Heart left ventricle (tissue), 16 donors: ENCODE measurements around the gene LRRC10B. TPM values are rescaled to one million over a fixed set of nuclear protein-coding genes. Genes with fewer than 3 reads are reported as not detected.

Source experiments
- ATAC-seq, 4 donors: fragments of 200-7000 bp; cut with Tn5 transposase; one replicate each; pipeline ENCODE4 v1.9.1; 2020 to 2022; ENCODE audit warnings: moderate library complexity in 4 of 4, mild to moderate bottlenecking in 3 of 4, moderate number of reproducible peaks in 1 of 4
- DNase-seq, 5 donors: peaks; one replicate each; pipeline ENCODE4 v3.0.0-alpha.2; 2020
- H3K27ac ChIP-seq, 12 donors: fragments of 200-600 bp; sonication (generic) in 4 of 12; one replicate each; pipeline versions ENCODE4 v1.5.0 to v1.8.0; 2016 to 2022; ENCODE audit warnings: mild to moderate bottlenecking in 2 of 12
- H3K27me3 ChIP-seq, 9 donors: fragments of 200-600 bp; sonication (generic) in 2 of 9; one replicate each; pipeline versions ENCODE4 v1.5.1 to v1.8.0; 2016 to 2022; ENCODE audit warnings: mild to moderate bottlenecking in 3 of 9
- H3K36me3 ChIP-seq, 9 donors: fragments of 200-600 bp; sonication (generic) in 2 of 9; one replicate each; pipeline versions ENCODE4 v1.5.0 to v1.8.0; 2018 to 2022; ENCODE audit warnings: mild to moderate bottlenecking in 2 of 9
- H3K4me1 ChIP-seq, 12 donors: fragments of 200-600 bp; sonication (generic) in 4 of 12; one replicate each; pipeline versions ENCODE4 v1.5.0 to v1.8.0; 2016 to 2022; ENCODE audit warnings: mild to moderate bottlenecking in 3 of 12
- H3K4me3 ChIP-seq, 12 donors: fragments of 200-600 bp; sonication (generic) in 4 of 12; one replicate each; pipeline versions ENCODE4 v1.5.0 to v1.8.0; 2017 to 2022; ENCODE audit warnings: mild to moderate bottlenecking in 9 of 12, moderate library complexity in 4 of 12
- H3K9me3 ChIP-seq, 12 donors: fragments of 200-600 bp; sonication (generic) in 4 of 12; one replicate each; pipeline versions ENCODE4 v1.5.0 to v1.8.0; 2016 to 2022; ENCODE audit warnings: mild to moderate bottlenecking in 1 of 12
- POLR2A ChIP-seq, 2 donors: fragments of 450-650 bp; IDR thresholded peaks; one replicate each; pipeline ENCODE4 v1.6.1; 2017; ENCODE audit warnings: antibody characterized with exemption in 2 of 2, mild to moderate bottlenecking in 2 of 2, moderate library complexity in 2 of 2
- WGBS, 4 donors: extraction: QIAGEN DNeasy Blood & Tissue Kit in 2 of 4; methylation state at CpG; one replicate each; pipeline versions ENCODE4 v1.1.5 to v1.1.7; 2013 to 2018; 5-methylcytosine and 5-hydroxymethylcytosine counted together
- intact Hi-C, 10 donors: fragments of 100-400 bp; cut with DNase I; formaldehyde crosslinking; loops; one replicate each; pipeline versions ENCODE4 v1.11.1 to v1.14.2; 2022
- polyA plus RNA-seq, 2 donors: library from polyadenylated mRNA; stranded (reverse); fragments of 200-250 nt; gene quantifications; one replicate each; pipeline ENCODE4 v1.2.3, GENCODE V29; 2013
- total RNA-seq, 9 donors: library from RNA; depleted of rRNA in 2 of 9; stranded (reverse); fragments of >200 nt in 2 of 9; fragmentation: NEBNext Ultra II Directional in 3 of 9; extraction: Animal tissue kit (Norgen Biotek cat#: 25700) in 3 of 9; gene quantifications; one replicate each; pipeline versions ENCODE4 v1.1.0 to v1.2.4, GENCODE V29; 2016 to 2023
- TF ChIP-seq, protein P1 (sequence below), 12 donors: fragments of 200-600 bp; sonication (generic) in 4 of 12; IDR thresholded peaks; one replicate each; pipeline versions ENCODE4 v1.5.0 to v1.8.0; 2018 to 2022; ENCODE audit warnings: antibody characterized with exemption in 12 of 12, mild to moderate bottlenecking in 5 of 12
- donor health status: ischemic (EF 13 %, LVEDD 7.1; RV severe dilation, severe dysfunction).
- donor health status: healthy with polysubstance abuse.
- donor health status: DM: no; HTN: yes; CAD: no.
- donor health status: DM: no; HTN: no; CAD: no.
- donor health status: ischemic (EF 25% LVEDD 6.9; RV normal size, moderate dysfunction).
- donor health status: ischemic (EF 25% LVEDD 5.7; RV mildly dilated, moderate dysfunction).
- donor health status: healthy.
- donor health status: DM: yes; HTN: yes; CAD: no.
- donor health status: ischemic (EF 35%, LVEDD 5.7; RV mildly dilated, moderate dysfunction).
- donor health status: nonischemic (EF 11% LVEDD 7.7; RV severe dilation, severe dysfunction).
- donor health status: DM: yes; HTN: yes; CAD: no.
- donor health status: PGD.
- donor health status: ischemic (EF 29% LVEDD 5.4; RV normal size, mild dysfunction).
- donor health status: nonischemic (EF 23%, LVEDD 6.1; RV moderate dilation, normal function).

LRRC10B gene
- total and polyA plus RNA-seq, 11 donors: 0.15 to 4.2 (median 1.1) TPM

DNA sequence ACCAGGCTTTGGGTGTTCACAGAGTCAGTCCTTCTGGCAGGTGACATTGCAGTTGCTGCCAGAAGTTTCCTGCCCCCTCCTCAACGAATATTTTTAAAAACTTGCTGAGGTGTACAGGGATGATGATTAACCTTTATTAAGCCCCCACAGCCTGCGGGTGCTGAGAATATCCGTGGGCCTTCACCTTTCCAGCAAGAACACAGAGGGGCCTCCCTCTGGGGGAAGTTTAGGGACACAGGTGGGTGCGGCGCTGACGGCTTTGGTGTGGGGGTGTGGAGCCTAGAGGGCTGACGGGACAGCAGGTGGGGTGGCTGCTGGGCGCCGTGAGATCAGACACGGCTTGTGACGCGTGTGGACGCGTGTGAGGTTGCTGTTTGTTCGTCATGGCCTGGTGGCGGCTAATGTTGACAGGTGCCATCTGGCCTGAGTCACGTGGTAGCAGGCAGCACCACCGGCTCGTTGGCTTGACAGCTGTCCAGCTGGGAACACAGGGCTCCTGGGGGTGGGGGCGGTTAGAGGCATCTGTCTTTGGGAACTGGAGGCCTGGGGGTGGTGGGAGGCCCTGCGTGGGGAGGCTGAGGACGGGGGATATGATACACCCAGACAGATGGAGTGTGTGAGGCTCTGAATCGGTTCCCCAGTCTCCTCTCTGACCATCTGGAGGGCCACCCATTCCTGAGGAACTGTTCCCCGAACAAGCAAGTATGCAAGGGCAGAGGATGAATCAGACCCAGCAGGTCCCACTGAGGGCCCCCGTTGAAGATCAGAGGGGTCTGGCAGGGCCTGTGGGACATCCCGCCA lies 12.5 kb upstream of the LRRC10B start:
- ATAC-seq (peak in 2 of 4 donors; percentile 35 to 52), DNase-seq (peak in 1 of 5 donors; percentile 61)
- Histone ChIP-seq H3K36me3 (no peaks in the 10 kb centered on the region), H3K9me3 (no peaks in the 10 kb centered on the region), H3K27ac (peak overlapping the region in 5 of 12 donors; percentile 46 to 72 (median 68)), H3K4me1 (peaks cover 0 to 23% (median 2%) of the 10 kb centered on the region in 12 donors), H3K4me3 (no peak overlapping the region), H3K27me3 (no peaks in the 10 kb centered on the region)
- intact Hi-C loops: no loop called here
- WGBS, 4 donors: 61 to 66% (median 62%) methylated on average over 19 to 26 of the region's 26 CpGs
- no peak for TF ChIP-seq POLR2A (IDR thresholded peaks at IDR 0.05)
- TF ChIP-seq, protein P1, sequence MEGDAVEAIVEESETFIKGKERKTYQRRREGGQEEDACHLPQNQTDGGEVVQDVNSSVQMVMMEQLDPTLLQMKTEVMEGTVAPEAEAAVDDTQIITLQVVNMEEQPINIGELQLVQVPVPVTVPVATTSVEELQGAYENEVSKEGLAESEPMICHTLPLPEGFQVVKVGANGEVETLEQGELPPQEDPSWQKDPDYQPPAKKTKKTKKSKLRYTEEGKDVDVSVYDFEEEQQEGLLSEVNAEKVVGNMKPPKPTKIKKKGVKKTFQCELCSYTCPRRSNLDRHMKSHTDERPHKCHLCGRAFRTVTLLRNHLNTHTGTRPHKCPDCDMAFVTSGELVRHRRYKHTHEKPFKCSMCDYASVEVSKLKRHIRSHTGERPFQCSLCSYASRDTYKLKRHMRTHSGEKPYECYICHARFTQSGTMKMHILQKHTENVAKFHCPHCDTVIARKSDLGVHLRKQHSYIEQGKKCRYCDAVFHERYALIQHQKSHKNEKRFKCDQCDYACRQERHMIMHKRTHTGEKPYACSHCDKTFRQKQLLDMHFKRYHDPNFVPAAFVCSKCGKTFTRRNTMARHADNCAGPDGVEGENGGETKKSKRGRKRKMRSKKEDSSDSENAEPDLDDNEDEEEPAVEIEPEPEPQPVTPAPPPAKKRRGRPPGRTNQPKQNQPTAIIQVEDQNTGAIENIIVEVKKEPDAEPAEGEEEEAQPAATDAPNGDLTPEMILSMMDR (IDR thresholded peaks at IDR 0.05): no peak

DNA sequence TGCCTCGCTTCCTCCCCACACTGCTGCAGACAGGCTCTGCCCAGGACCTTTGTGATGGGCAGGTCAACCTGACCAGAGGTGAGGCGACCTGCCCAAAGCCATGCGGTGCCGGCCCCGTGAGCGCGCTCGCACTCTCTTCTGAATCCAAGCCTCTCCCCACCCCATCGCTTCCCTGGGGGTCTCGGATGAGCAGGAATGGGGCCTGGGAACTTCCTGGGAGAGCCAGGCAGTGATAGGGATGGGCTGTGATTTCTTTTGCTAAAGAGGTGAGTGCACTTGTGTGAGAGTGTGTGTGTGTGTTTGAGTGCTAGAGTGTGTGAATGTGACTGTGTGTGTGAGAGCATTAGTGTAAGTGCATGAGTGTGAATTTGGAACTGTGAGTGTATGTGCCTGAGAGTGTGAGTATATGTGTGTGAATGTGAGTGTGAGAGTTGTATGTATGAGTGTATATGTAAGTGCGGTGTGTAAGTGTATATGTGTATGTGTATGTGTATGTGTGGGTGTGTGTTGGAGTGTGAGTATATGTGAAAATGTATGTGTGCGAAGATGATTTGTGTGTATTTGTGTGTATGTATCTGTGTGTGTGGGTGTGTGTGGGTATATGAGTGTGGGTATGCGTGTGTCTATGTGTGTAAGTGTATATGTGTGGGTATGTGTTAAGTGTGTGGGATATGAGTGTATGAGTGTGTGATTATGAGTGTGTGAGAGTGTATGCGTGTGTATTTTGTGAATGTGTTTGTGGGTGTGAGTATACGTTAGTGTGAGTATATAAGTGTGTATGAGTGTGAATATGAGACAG lies 11.7 kb upstream of the LRRC10B start:
- TF ChIP-seq, protein P1 (IDR thresholded peaks at IDR 0.05): no peak
- no peak for TF ChIP-seq POLR2A (IDR thresholded peaks at IDR 0.05)
- Histone ChIP-seq H3K4me1 (peaks cover 0 to 23% (median 2%) of the 10 kb centered on the region in 12 donors), H3K27ac (no peak overlapping the region), H3K4me3 (no peak overlapping the region), H3K36me3 (no peaks in the 10 kb centered on the region), H3K9me3 (no peaks in the 10 kb centered on the region), H3K27me3 (no peaks in the 10 kb centered on the region)
- ATAC-seq (no peak), DNase-seq (no peak)
- intact Hi-C loops: no loop called here
- 89 to 94% (median 93%) methylated on average over 15 of the region's 15 CpGs for WGBS, 4 donors

DNA sequence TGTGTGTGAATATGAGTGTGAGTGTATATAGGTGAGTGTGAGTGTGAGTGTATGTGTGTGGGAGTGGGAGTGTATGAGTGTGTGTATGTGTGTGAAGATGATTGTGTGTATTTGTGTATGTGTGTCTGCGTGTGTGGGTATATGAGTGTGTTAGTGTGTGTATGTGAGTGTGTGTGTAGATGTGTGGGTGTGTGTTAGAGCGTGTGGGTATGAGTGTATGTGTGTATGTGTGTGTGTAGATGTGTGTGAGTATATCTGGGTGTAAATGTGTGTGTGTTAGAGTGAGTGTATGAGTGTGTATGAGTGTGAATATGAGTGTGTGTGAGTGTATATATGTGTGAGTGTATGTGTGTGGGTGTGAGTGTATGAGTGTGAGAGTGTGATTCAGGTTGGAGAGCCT lies 11.1 kb upstream of the LRRC10B start:
- H3K27me3 ChIP-seq: no peaks in the 10 kb centered on the region
- TF ChIP-seq, protein P1 (IDR thresholded peaks at IDR 0.05): no peak
- no peak for TF ChIP-seq POLR2A (IDR thresholded peaks at IDR 0.05)
- no peak overlapping the region for H3K4me3 ChIP-seq
- no peaks in the 10 kb centered on the region for H3K9me3 ChIP-seq
- no peaks in the 10 kb centered on the region for H3K36me3 ChIP-seq
- ATAC-seq (no peak), DNase-seq (no peak)
- H3K4me1 ChIP-seq: peaks cover 0 to 23% (median 2%) of the 10 kb centered on the region in 12 donors
- no peak overlapping the region for H3K27ac ChIP-seq
- WGBS, 4 donors: 49 to 97% (median 95%) methylated on average over 2 of the region's 2 CpGs
- intact Hi-C loops: no loop called here

DNA sequence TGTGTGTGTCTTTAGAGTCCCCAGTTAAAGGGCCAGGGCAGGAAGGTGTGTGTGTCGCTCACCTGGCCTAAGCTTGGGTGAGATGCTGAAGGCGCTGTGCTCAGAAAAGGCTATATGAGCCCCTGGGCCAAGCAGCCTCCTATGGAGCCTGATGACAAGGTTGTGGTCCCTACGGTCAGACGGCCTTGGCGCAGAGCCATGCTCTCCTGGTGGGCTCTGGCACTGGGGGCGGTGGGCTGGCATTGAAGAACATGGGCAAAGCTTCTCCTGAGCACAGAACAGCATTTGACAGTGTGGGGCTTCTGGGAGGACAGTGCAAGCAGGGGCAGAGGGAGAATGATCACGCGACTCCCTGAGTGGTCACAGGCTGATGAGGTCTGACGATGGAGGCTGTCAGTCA lies 10.7 kb upstream of the LRRC10B start:
- no peaks in the 10 kb centered on the region for H3K36me3 ChIP-seq
- WGBS, 4 donors: 78 to 85% (median 80%) methylated on average over 9 of the region's 9 CpGs
- TF ChIP-seq, protein P1 (IDR thresholded peaks at IDR 0.05): no peak
- no peak for TF ChIP-seq POLR2A (IDR thresholded peaks at IDR 0.05)

More for the DNA sequence above, 10.7 kb upstream of the LRRC10B start:
- intact Hi-C loops: no loop called here
- Histone ChIP-seq H3K27me3 (no peaks in the 10 kb centered on the region), H3K4me3 (no peak overlapping the region), H3K27ac (no peak overlapping the region), H3K9me3 (no peaks in the 10 kb centered on the region), H3K4me1 (peaks cover 0 to 23% (median 2%) of the 10 kb centered on the region in 12 donors)
- DNase-seq: no peak
- no peak for ATAC-seq
